ACC112 (cell line): ENCODE measurements around the gene EIF3I.

Experiments used
- H2AFZ ChIP-seq: fragments of 200-600 bp; sonication (generic); one replicate; pipeline ENCODE4 v1.6.0; 2017; ENCODE audit warnings: antibody characterized with exemption, low read length; ENCODE audit not compliant: unreplicated experiment
- H3K27ac ChIP-seq: fragments of 200-600 bp; sonication (generic); 2 replicates; pipeline ENCODE4 v1.5.1; 2014; ENCODE audit warnings: low read depth, mild to moderate bottlenecking, antibody characterized with exemption, low read length, moderate library complexity
- H3K27me3 ChIP-seq: fragments of 200-600 bp; sonication (generic); 2 replicates; pipeline ENCODE4 v1.6.1; 2014; ENCODE audit warnings: mild to moderate bottlenecking, antibody characterized with exemption, low read length, moderate library complexity, mixed read lengths; ENCODE audit not compliant: insufficient read depth
- H3K36me3 ChIP-seq: fragments of 200-600 bp; sonication (generic); 2 replicates; pipeline ENCODE4 v1.6.1; 2016; ENCODE audit warnings: mild to moderate bottlenecking, antibody characterized with exemption, low read length, moderate library complexity, mixed read lengths; ENCODE audit not compliant: insufficient read depth
- H3K4me1 ChIP-seq: fragments of 200-600 bp; sonication (generic); one replicate; pipeline ENCODE4 v1.6.1; 2016; ENCODE audit warnings: low read length, mixed read lengths; ENCODE audit not compliant: insufficient read depth, unreplicated experiment, control insufficient read depth
- H3K4me3 ChIP-seq: fragments of 200-600 bp; sonication (generic); 2 replicates; pipeline ENCODE4 v1.5.1; 2014; ENCODE audit warnings: mild to moderate bottlenecking, low read depth, low read length
- H3K79me2 ChIP-seq: fragments of 200-600 bp; sonication (generic); one replicate; pipeline ENCODE4 v1.6.0; 2016; ENCODE audit warnings: low read length; ENCODE audit not compliant: control insufficient read depth, unreplicated experiment, insufficient read depth

The EIF3I gene

GRCh38 chr1:32272557-32273390 lies 50.6 kb downstream of the EIF3I start:
- H2AFZ ChIP-seq = no peak overlapping the region
- peaks cover 43% of the 10 kb centered on the region for H3K27me3 ChIP-seq
- H3K4me3 ChIP-seq = no peak overlapping the region
- H3K4me1 ChIP-seq = no peaks in the 10 kb centered on the region
- no peaks in the 10 kb centered on the region for H3K79me2 ChIP-seq
- H3K27ac ChIP-seq = no peak overlapping the region
- H3K36me3 ChIP-seq = no peaks in the 10 kb centered on the region

- no peak overlapping the region for H3K27ac ChIP-seq
- no peaks in the 10 kb centered on the region for H3K4me1 ChIP-seq
- H3K4me3 ChIP-seq = no peak overlapping the region
- no peaks in the 10 kb centered on the region for H3K79me2 ChIP-seq
- no peaks in the 10 kb centered on the region for H3K36me3 ChIP-seq
- H3K27me3 ChIP-seq = peaks cover 43% of the 10 kb centered on the region
- H2AFZ ChIP-seq = no peak overlapping the region
Measured at GRCh38 chr1:32273391-32274208, 51.4 kb downstream of the EIF3I start.

GRCh38 chr1:32274646-32275340 lies 52.6 kb downstream of the EIF3I start:
- no peaks in the 10 kb centered on the region for H3K36me3 ChIP-seq
- H2AFZ ChIP-seq = no peak overlapping the region
- no peaks in the 10 kb centered on the region for H3K79me2 ChIP-seq
- H3K27ac ChIP-seq = no peak overlapping the region
- no peaks in the 10 kb centered on the region for H3K4me1 ChIP-seq
- peaks cover 43% of the 10 kb centered on the region for H3K27me3 ChIP-seq
- no peak overlapping the region for H3K4me3 ChIP-seq

- Histone ChIP-seq H3K27ac (no peak overlapping the region), H3K4me3 (no peak overlapping the region), H3K36me3 (no peaks in the 10 kb centered on the region)
Measured at GRCh38 chr1:32275424-32275823, 53.2 kb downstream of the EIF3I start.

GRCh38 chr1:32276032-32276782 lies 54.0 kb downstream of the EIF3I start:
- no peak overlapping the region for H3K4me3 ChIP-seq
- no peaks in the 10 kb centered on the region for H3K4me1 ChIP-seq
- H3K36me3 ChIP-seq = no peaks in the 10 kb centered on the region
- H2AFZ ChIP-seq = no peak overlapping the region
- no peak overlapping the region for H3K27ac ChIP-seq
- no peaks in the 10 kb centered on the region for H3K79me2 ChIP-seq
- peaks cover 43% of the 10 kb centered on the region for H3K27me3 ChIP-seq

More at GRCh38 chr1:32275424-32275823, 53.2 kb downstream of the EIF3I start:
- Histone ChIP-seq H3K27me3 (peaks cover 43% of the 10 kb centered on the region), H2AFZ (peak overlapping the region; percentile 7), H3K4me1 (no peaks in the 10 kb centered on the region), H3K79me2 (no peaks in the 10 kb centered on the region)
